H1 (cell line): ENCODE data around the gene ARHGAP8. TPM values are rescaled to one million over a fixed set of nuclear protein-coding genes. Genes with fewer than 3 reads are reported as not detected.

ENCODE experiments used
- polyA plus RNA-seq, 7 experiments: library from polyadenylated mRNA; depleted of rRNA in 3 of 7; stranded (reverse) in 5 of 7; unstranded in 2 of 7; fragments of >200 nt in 5 of 7; fragments of 200-250 nt in 2 of 7; gene quantifications; 1 replicate in 5 of 7; 2 replicates in 1 of 7; 4 replicates in 1 of 7; pipeline versions ENCODE4 v1.2.1 to v1.2.3, GENCODE V29; 2011 to 2013; ENCODE audit warnings: missing spikeins in 2 of 7, mixed read lengths in 2 of 7
- total RNA-seq: library from RNA; stranded (reverse); fragmentation: NEBNext Ultra II Directional; extraction: Animal tissue kit (Norgen Biotek cat#: 25700); gene quantifications from 2 replicates; pipeline ENCODE4 v1.2.1, GENCODE V29; 2021

ARHGAP8 gene
- total and polyA plus RNA-seq, 2 of the 8 experiments (the other 6 are each of a cell fraction or from before 2014, with no cell fraction given), result 35.6 to 47.7 TPM

Other genes starting within 250 kb of the ARHGAP8 start
- gene PRR5, start 50.4 kb upstream of the ARHGAP8 start, total RNA-seq, result 15.7 and 16.5 TPM in 2 replicates
- gene PRR5, start 50.4 kb upstream of the ARHGAP8 start, polyA plus RNA-seq (2011; rRNA removed), result 25.7 and 36.1 TPM in 2 replicates